HL-60 (cell line): ENCODE data around the gene AFF3.

Experiments
- CTCF ChIP-seq: IDR thresholded peaks from one replicate; pipeline ENCODE4 v1.5.1; 2011; ENCODE audit warnings: low read length, control low read depth, inconsistent platforms; ENCODE audit not compliant: insufficient read depth
- GABPA ChIP-seq: IDR thresholded peaks from 2 replicates; pipeline ENCODE4 v1.6.1; 2012; ENCODE audit warnings: low read depth
- REST ChIP-seq: IDR thresholded peaks from 2 replicates; pipeline ENCODE4 v1.6.1; 2012; ENCODE audit warnings: low read depth; ENCODE audit not compliant: insufficient replicate concordance
- SPI1 ChIP-seq: IDR thresholded peaks from 2 replicates; pipeline ENCODE4 v1.6.1; 2012; ENCODE audit warnings: low read depth, mild to moderate bottlenecking, borderline replicate concordance

GRCh38 chr2:100036793-100037192 lies 105.6 kb downstream of the AFF3 start:
- TF ChIP-seq CTCF, result no peak
- no peak for TF ChIP-seq REST
- TF ChIP-seq SPI1, result no peak
- no peak for TF ChIP-seq GABPA
